ENCODE data around the gene RAVER2. TPM values are rescaled to one million over a fixed set of nuclear protein-coding genes. Genes with fewer than 3 reads are reported as not detected.
"Not testable (repeated sequence)": the region's sequence is repeated elsewhere in the genome, so short reads cannot be mapped to it uniquely, and the experiment has no call there.

RAVER2 gene
- total and polyA plus RNA-seq, 12 donors, result 4.1 to 30.6 (median 20.6) TPM

DNA sequence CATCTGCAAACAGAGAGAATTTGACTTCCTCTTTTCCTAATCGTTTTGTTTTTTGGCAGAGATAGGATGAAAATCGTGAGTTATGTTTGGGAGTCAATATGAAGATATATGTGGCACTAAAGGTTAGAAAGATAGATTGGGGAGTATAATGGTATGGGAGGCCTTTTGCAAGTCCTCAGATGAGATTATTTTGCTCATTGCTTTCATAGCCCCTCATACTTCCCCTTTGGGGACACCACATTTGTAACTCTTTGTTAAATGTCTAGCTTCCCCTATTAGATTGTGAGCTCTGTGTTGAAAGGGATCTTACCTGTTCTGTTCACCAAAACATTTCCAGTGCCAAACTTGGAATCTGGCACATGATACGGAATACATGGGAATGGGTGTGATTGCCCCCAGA, 30.2 kb downstream of the RAVER2 start:
- TF ChIP-seq, protein P1, sequence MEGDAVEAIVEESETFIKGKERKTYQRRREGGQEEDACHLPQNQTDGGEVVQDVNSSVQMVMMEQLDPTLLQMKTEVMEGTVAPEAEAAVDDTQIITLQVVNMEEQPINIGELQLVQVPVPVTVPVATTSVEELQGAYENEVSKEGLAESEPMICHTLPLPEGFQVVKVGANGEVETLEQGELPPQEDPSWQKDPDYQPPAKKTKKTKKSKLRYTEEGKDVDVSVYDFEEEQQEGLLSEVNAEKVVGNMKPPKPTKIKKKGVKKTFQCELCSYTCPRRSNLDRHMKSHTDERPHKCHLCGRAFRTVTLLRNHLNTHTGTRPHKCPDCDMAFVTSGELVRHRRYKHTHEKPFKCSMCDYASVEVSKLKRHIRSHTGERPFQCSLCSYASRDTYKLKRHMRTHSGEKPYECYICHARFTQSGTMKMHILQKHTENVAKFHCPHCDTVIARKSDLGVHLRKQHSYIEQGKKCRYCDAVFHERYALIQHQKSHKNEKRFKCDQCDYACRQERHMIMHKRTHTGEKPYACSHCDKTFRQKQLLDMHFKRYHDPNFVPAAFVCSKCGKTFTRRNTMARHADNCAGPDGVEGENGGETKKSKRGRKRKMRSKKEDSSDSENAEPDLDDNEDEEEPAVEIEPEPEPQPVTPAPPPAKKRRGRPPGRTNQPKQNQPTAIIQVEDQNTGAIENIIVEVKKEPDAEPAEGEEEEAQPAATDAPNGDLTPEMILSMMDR (IDR thresholded peaks at IDR 0.05), result no peak
- ATAC-seq (no peak), DNase-seq (no peak)
- no peaks in the 10 kb centered on the region for H3K27me3 ChIP-seq
- no peaks in the 10 kb centered on the region for H3K4me1 ChIP-seq
- intact Hi-C loops (cut with DNase I), result no loop called here
- H3K36me3 ChIP-seq, result peaks cover 0 to 36% (median 3%) of the 10 kb centered on the region in 9 donors
- peaks cover 0 to 20% (median 0%) of the 10 kb centered on the region in 11 donors for H3K9me3 ChIP-seq
- H3K27ac ChIP-seq, result no peak overlapping the region
- no peak overlapping the region for H3K4me3 ChIP-seq
- WGBS, 2 donors, result 77 to 87% methylated on average over 3 of the region's 3 CpGs

DNA sequence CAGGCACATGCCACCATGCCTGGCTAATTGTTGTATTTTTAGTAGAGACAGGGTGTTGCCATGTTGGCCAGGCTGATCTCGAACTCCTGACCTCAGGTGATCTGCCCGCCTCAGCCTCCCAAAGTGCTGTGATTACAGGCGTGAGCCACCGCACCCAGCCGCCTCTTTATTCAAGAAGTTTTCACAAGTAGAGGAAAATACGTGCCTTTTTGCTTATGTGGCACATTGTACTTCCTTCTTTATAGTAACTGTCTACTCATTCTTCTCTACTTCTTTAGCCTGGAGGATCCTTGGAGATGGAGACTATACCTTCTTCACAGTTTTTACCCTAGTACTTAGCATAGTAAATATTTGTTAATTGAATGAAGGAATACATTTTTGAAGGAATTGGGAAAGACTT, 37.2 kb downstream of the RAVER2 start:
- H3K27ac ChIP-seq; intact Hi-C loops (cut with DNase I); ATAC-seq; H3K27me3 ChIP-seq; H3K9me3 ChIP-seq; H3K4me1 ChIP-seq; H3K4me3 ChIP-seq; DNase-seq: not testable (repeated sequence)
- 95 to 99% methylated on average over 6 of the region's 6 CpGs for WGBS, 2 donors
- peaks cover 0 to 42% (median 9%) of the 10 kb centered on the region in 9 donors for H3K36me3 ChIP-seq

DNA sequence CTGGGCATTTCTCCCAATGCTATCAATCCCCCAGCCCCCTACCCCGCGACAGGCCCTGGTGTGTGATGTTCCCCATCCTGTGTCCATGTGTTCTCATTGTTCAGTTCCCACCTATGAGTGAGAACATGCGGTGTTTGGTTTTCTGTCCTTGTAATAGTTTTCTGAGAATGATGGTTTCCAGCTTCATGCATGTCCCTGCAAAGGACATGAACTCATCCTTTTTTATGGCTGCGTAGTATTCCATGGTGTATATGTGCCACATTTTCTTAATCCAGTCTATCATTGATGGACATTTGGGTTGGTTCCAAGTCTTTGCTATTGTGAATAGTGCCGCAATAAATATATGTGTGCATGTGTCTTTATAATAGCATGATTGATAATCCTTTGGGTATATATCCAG, 38.0 kb downstream of the RAVER2 start:
- 89 to 97% methylated on average over 5 of the region's 5 CpGs for WGBS, 2 donors
- H3K9me3 ChIP-seq; ATAC-seq; H3K27me3 ChIP-seq; DNase-seq; H3K4me1 ChIP-seq; intact Hi-C loops (cut with DNase I); H3K27ac ChIP-seq; H3K4me3 ChIP-seq: not testable (repeated sequence)
- peaks cover 0 to 36% (median 9%) of the 10 kb centered on the region in 9 donors for H3K36me3 ChIP-seq

DNA sequence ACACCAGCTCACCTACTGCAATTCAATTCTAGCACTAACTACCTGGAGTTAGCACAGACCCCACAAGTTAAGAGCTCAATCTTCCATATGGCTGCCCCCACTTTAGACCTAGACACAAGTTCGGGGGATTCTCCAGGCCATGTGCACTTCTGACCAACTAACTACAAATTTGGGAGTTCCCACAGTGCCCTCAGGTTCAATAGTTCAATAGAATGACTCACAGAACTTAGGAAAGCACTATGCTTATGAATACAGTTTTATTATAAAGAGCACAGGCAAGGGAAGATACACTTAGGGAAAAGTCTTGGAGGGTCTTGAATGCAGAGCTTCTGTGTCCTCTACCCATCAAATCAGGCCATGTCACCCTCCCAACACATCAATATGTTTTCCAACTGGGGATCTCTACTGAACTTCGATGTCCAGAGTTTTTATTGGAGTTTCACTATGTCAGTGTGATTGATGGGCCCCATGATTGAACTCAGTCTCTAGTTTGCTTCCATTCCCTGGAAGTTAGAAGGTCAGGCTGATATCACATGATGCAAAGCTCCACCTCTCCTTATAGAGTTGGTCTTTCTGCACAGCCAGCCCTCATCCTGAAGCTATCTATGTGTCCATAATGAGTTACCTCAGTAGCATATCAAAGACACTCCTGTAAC, 46.1 kb downstream of the RAVER2 start:
- Histone ChIP-seq H3K27me3 (no peaks in the 10 kb centered on the region), H3K4me1 (no peaks in the 10 kb centered on the region), H3K36me3 (peaks cover 0 to 37% (median 7%) of the 10 kb centered on the region in 9 donors), H3K27ac (no peak overlapping the region), H3K4me3 (no peak overlapping the region), H3K9me3 (peaks cover 0 to 14% (median 8%) of the 10 kb centered on the region in 11 donors)
- WGBS, 2 donors, result 93 to 98% methylated on average over 2 of the region's 2 CpGs
- TF ChIP-seq, protein P1 (IDR thresholded peaks at IDR 0.05), result no peak
- no peak for DNase-seq
- ATAC-seq, result no peak
- intact Hi-C loops (cut with DNase I), result no loop called here

DNA sequence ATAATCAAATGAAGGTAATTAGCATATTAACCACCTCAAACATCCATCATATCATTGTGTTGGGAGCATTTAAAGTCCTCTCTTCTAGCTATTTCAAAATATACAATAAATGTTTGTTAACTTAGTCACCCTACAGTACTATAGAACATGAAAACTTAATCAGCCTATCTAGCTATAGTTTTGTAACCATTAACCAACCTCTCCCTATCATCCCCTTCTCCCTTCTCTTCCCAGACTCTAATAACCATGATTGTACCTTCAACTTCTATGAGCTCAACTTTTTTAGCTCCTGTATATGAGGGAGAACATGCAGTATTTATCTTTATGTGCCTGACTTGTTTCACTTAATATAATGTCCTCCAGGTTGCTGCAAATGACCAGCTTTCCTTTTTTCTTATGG, 54.0 kb downstream of the RAVER2 start:
- ATAC-seq (no peak), DNase-seq (no peak)
- no peak overlapping the region for H3K4me3 ChIP-seq
- TF ChIP-seq, protein P1 (IDR thresholded peaks at IDR 0.05), result no peak
- peaks cover 0 to 7% (median 0%) of the 10 kb centered on the region in 11 donors for H3K9me3 ChIP-seq
- H3K27me3 ChIP-seq, result no peaks in the 10 kb centered on the region
- intact Hi-C loops (cut with DNase I), result no loop called here
- no peaks in the 10 kb centered on the region for H3K36me3 ChIP-seq
- H3K27ac ChIP-seq, result no peak overlapping the region
- H3K4me1 ChIP-seq, result no peaks in the 10 kb centered on the region

Data from heart right ventricle (tissue), 16 donors.